HK-2 (cell line): ENCODE data around the gene SMARCC1.

Source experiments
- DNase-seq: peaks from one replicate; pipeline ENCODE4 v3.0.0-alpha.2; 2018; ENCODE audit not compliant: unreplicated experiment

Gene SMARCC1

GRCh38 chr3:47588053-47588452 lies 193.6 kb downstream of the SMARCC1 start:
- no peak for DNase-seq

DNA sequence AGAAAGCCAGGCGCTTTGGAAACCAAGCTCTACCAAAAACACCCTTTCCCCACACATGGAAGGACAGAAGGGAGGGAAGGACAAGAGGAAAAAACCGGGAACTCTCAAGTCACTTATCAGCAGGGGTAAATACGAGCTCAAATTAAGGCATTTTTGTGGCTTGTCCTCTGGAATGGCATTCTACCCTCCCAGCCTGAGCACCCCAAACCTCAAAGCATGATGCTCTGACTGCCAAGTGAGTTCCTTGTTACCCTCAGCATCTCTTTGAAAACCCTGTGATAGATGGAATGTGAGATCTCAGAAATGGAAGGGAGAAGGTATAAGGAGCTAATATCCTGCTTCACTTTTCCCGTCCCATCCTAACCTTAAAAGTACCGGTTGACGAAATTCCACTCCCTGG lies 194.9 kb downstream of the SMARCC1 start:
- no peak for DNase-seq

- no peak for DNase-seq
Measured at GRCh38 chr3:47583320-47584075, 198.2 kb downstream of the SMARCC1 start.

DNA sequence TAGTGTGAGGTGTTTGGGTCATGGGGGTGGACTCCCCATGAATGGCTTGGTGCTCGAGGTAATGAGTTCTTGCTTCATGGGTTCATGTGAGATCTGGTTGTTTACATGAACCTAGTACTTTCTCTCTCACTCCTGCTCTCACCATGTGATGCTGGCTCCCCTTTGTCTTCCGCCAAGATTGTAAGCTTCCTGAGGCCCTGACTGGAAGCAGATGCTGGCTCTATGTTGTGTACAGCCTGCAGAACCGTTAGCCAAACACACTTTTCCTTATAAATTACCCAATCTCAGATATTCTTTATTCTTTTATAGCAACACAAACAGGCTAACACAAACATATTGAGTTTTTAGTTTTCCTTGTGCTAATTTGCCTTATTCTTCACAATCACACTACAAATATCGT lies 199.9 kb downstream of the SMARCC1 start:
- no peak for DNase-seq

DNA sequence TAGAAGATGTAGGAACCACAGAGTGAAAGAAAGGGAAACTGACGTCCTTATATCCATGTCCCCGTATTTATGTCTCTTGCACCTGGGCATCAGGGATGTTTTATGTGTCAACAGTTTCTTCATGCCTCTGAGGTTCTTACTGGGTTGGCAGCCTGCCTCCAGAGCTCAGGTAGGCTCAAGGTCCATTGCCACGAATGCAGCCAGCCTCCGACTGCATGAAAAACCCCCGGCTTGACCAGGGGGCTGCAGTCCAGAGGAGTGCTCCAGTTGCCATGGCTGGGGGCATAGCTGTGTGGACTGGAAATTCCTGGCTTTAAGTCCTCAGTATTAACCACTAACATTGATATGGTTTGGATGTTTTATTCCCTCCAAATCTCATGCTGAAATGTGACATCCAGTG lies 200.3 kb downstream of the SMARCC1 start:
- no peak for DNase-seq

GRCh38 chr3:47580481-47580880 lies 201.2 kb downstream of the SMARCC1 start:
- DNase-seq = no peak

GRCh38 chr3:47579875-47580274 lies 201.8 kb downstream of the SMARCC1 start:
- DNase-seq = no peak

GRCh38 chr3:47578691-47579632 lies 202.7 kb downstream of the SMARCC1 start, which contains the start of gene CSPG5:
TSS of gene CSPG5 (minus strand) at chr3:47578865. CDS start at chr3:47578693, 172 bp downstream.
- DNase-seq = no peak

- DNase-seq = peak; percentile 48
Measured at GRCh38 chr3:47578119-47578632, 203.5 kb downstream of the SMARCC1 start.

GRCh38 chr3:47577583-47578118 lies 204.0 kb downstream of the SMARCC1 start:
- no peak for DNase-seq

GRCh38 chr3:47573190-47574172 lies 208.2 kb downstream of the SMARCC1 start:
- DNase-seq = no peak

DNA sequence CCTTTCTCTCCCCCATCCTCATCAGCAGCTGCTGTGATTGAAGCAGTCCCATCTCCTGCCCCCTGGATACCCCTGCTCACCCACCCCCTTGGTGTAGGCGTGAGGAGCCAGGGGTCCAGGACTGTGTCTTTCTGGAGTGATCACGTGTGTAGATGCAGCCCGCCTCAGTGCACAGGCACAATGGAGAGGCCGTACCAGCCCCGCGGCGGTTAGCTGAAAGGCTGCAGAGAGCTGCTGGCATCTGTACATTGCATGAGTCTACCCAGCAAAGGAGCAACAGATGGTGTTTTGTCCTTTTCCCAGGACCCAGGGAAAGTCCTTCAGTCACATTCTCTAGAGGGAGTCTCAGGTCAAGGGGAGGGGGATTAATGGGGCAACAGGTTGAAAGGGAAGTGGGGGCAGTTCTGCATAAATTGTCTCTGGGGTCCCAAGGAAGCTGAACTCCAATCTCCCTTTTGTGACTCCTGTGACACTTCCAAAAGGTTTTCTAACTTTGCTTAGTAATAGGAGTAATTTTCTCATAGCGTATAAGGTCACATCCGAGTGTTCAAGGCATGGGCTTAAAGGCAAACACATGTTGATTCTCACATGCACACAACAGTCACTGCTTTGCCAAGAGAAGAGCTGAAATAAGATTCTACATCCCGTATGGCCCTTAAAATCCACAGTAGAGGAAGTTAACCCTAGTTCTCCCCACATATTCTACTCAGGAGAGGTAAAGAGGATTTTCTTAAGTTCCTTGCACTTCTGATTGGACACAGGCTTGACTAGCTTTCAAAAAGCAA lies 210.1 kb downstream of the SMARCC1 start:
- DNase-seq = no peak

DNA sequence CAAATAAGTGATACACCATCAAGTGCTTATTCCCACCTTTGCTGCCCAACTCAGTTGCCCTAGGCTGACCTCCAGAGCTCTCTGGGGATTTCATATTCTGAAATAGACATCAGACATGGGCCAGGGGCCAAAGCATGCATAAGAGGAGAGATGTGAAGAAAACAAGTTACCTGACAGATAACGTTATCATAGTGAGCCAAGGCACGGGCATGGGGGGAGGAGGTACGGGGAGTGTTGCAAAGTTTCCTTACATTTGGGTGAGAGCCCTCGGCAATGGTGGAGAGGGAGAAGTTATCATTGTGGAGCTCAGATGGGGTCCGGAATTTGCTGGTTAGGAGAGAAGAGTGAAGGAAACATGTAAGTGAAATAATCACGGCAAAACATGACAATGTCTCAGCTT lies 212.8 kb downstream of the SMARCC1 start:
- no peak for DNase-seq

GRCh38 chr3:47567149-47567548 lies 214.5 kb downstream of the SMARCC1 start:
- DNase-seq = no peak

GRCh38 chr3:47566667-47567066 lies 215.0 kb downstream of the SMARCC1 start:
- DNase-seq = no peak

GRCh38 chr3:47565734-47566550 lies 215.8 kb downstream of the SMARCC1 start:
- DNase-seq = no peak

DNA sequence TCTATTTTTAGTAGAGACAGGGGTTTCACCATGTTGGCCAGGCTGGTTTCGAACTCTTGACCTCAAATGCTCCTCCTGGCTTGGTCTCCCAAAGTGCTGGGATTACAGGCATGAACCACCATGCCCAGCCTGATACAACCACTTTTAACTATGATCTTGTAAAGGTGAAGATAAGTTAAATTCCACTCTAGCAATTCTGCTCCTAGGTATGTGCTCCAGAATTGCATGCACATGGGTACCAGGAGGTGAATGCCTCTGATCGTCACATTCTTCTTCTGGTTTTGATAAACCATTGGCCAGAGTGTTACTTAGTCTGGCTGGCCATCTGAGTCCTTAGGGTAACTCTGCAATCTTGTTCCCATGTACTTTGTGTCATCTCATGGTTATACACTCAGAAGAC lies 225.3 kb downstream of the SMARCC1 start:
- no peak for DNase-seq

GRCh38 chr3:47554335-47554734 lies 227.4 kb downstream of the SMARCC1 start:
- no peak for DNase-seq

- no peak for DNase-seq
Measured at GRCh38 chr3:47553407-47553806, 228.3 kb downstream of the SMARCC1 start.
